Epithelial cell of esophagus (primary cell): ENCODE measurements around the gene LRRC8A.

ENCODE experiments used
- DNase-seq: peaks from one replicate; pipeline ENCODE4 v3.0.0; 2010; ENCODE audit warnings: low read depth
- H3K4me3 ChIP-seq: 2 replicates; pipeline ENCODE4 v1.5.1; 2011; ENCODE audit warnings: mild to moderate bottlenecking, low read length, control low read depth
- CTCF ChIP-seq: IDR thresholded peaks from 2 replicates; pipeline ENCODE4 v1.5.1; 2011; ENCODE audit warnings: low read depth, mild to moderate bottlenecking, low read length, control low read depth, inconsistent platforms; ENCODE audit not compliant: insufficient read depth; ENCODE audit errors: missing control alignments

Gene LRRC8A

GRCh38 chr9:128887914-128888350 lies 6.0 kb downstream of the LRRC8A start:
- no peak for TF ChIP-seq CTCF

GRCh38 chr9:128891321-128892220 lies 9.6 kb downstream of the LRRC8A start:
- TF ChIP-seq CTCF = no peak
- no peak overlapping the region for H3K4me3 ChIP-seq
- peak; percentile 56 for DNase-seq

More at GRCh38 chr9:128887914-128888350, 6.0 kb downstream of the LRRC8A start:
- H3K4me3 ChIP-seq = peak overlapping the region; percentile 7
- no peak for DNase-seq

GRCh38 chr9:128892221-128892921 lies 10.4 kb downstream of the LRRC8A start:
- no peak for TF ChIP-seq CTCF

GRCh38 chr9:128893354-128893753 lies 11.4 kb downstream of the LRRC8A start:
- no peak overlapping the region for H3K4me3 ChIP-seq
- DNase-seq = no peak
- no peak for TF ChIP-seq CTCF

More at GRCh38 chr9:128892221-128892921, 10.4 kb downstream of the LRRC8A start:
- peak; percentile 96 for DNase-seq
- H3K4me3 ChIP-seq = no peak overlapping the region

GRCh38 chr9:128894764-128895163 lies 12.8 kb downstream of the LRRC8A start:
- no peak for TF ChIP-seq CTCF
- H3K4me3 ChIP-seq = no peak overlapping the region
- DNase-seq = no peak

- no peak for TF ChIP-seq CTCF
- H3K4me3 ChIP-seq = no peak overlapping the region
These were observed 13.6 kb downstream of the LRRC8A start for GRCh38 chr9:128895556-128895955.

More at GRCh38 chr9:128895556-128895955, 13.6 kb downstream of the LRRC8A start:
- DNase-seq = no peak
